ENCODE data around the gene ARPC4. TPM values are rescaled to one million over a fixed set of nuclear protein-coding genes. Genes with fewer than 3 reads are reported as not detected.
"Not testable (repeated sequence)": the region's sequence is repeated elsewhere in the genome, so short reads cannot be mapped to it uniquely, and the experiment has no call there.

Gene ARPC4
- total RNA-seq, 1 experiment from 2014 or later, result 87.4 TPM

GRCh38 chr3:9841015-9841414, 48.1 kb downstream of the ARPC4 start:
- no peaks in the 10 kb centered on the region for H3K27me3 ChIP-seq
- H3K36me3 ChIP-seq, result peaks cover 11% of the 10 kb centered on the region; the same call in 1 of the 2 replicates
- no peak for DNase-seq
- H3K9me3 ChIP-seq (replicated peaks), result no peaks in the 10 kb centered on the region
- H3K4me3 ChIP-seq, result no peak overlapping the region
- 0 out of 2 replicates have a peak, but pooled peaks cover 3% of the 10 kb centered on the region for H3K4me1 ChIP-seq
- no peak overlapping the region for H3K27ac ChIP-seq

GRCh38 chr3:9843715-9844438, 51.0 kb downstream of the ARPC4 start, which contains the start of gene RPUSD3:
Gene RPUSD3 (minus strand): TSS chr3:9844008. CDS start chr3:9843990, 18 bp downstream.
- peak; percentile 95 to 97 for DNase-seq
- peaks cover 3% of the 10 kb centered on the region; the same call in 1 of the 2 replicates for H3K4me1 ChIP-seq
- peak within 1 kb of the TSS; percentile 88 for H3K4me3 ChIP-seq
- no peaks in the 10 kb centered on the region for H3K27me3 ChIP-seq
- peak within 1 kb of the TSS; percentile 23; the same call in 1 of the 2 replicates for H3K27ac ChIP-seq
- H3K9me3 ChIP-seq (replicated peaks), result no peaks in the 10 kb centered on the region
- peaks cover 11% of the 10 kb centered on the region; the same call in 1 of the 2 replicates for H3K36me3 ChIP-seq

GRCh38 chr3:9846231-9846630, 53.3 kb downstream of the ARPC4 start:
- Histone ChIP-seq H3K27ac (no peak overlapping the region), H3K27me3 (no peaks in the 10 kb centered on the region), H3K36me3 (peaks cover 6% of the 10 kb centered on the region; the same call in 1 of the 2 replicates), H3K9me3 (replicated peaks) (no peaks in the 10 kb centered on the region), H3K4me3 (no peak overlapping the region), H3K4me1 (peaks cover 3% of the 10 kb centered on the region; the same call in 1 of the 2 replicates)
- DNase-seq, result no peak

- Histone ChIP-seq H3K9me3 (replicated peaks) (no peaks in the 10 kb centered on the region), H3K4me1 (peaks cover 3% of the 10 kb centered on the region; the same call in 1 of the 2 replicates), H3K27ac (no peak overlapping the region), H3K36me3 (no peaks in the 10 kb centered on the region), H3K4me3 (no peak overlapping the region), H3K27me3 (no peaks in the 10 kb centered on the region)
- no peak for DNase-seq
Measured at GRCh38 chr3:9846931-9847488, 54.1 kb downstream of the ARPC4 start.

- DNase-seq, H3K4me1 ChIP-seq: not testable (repeated sequence)
Measured at GRCh38 chr3:9847870-9848269, 55.0 kb downstream of the ARPC4 start.

GRCh38 chr3:9848860-9849259, 56.0 kb downstream of the ARPC4 start:
- H3K4me3 ChIP-seq; H3K27me3 ChIP-seq; H3K4me1 ChIP-seq; H3K27ac ChIP-seq; H3K36me3 ChIP-seq; H3K9me3 ChIP-seq (replicated peaks): not testable (repeated sequence)
- peak in 1 of 2 experiments; percentile 48 for DNase-seq

More at GRCh38 chr3:9847870-9848269, 55.0 kb downstream of the ARPC4 start:
- not testable (repeated sequence) for H3K9me3 ChIP-seq (replicated peaks); H3K4me3 ChIP-seq; H3K27ac ChIP-seq; H3K36me3 ChIP-seq; H3K27me3 ChIP-seq

GRCh38 chr3:9851383-9851782, 58.5 kb downstream of the ARPC4 start:
- not testable (repeated sequence) for H3K4me3 ChIP-seq; H3K27ac ChIP-seq; H3K36me3 ChIP-seq; H3K9me3 ChIP-seq (replicated peaks); H3K27me3 ChIP-seq; DNase-seq
- H3K4me1 ChIP-seq, result peaks cover 11% of the 10 kb centered on the region; the same call in 1 of the 2 replicates

- H3K9me3 ChIP-seq (replicated peaks); H3K36me3 ChIP-seq; H3K4me3 ChIP-seq; DNase-seq; H3K27ac ChIP-seq; H3K27me3 ChIP-seq: not testable (repeated sequence)
- peaks cover 11% of the 10 kb centered on the region; the same call in 1 of the 2 replicates for H3K4me1 ChIP-seq
Measured at GRCh38 chr3:9851926-9852325, 59.0 kb downstream of the ARPC4 start.

- no peaks in the 10 kb centered on the region for H3K27me3 ChIP-seq
- no peaks in the 10 kb centered on the region for H3K9me3 ChIP-seq (replicated peaks)
- H3K36me3 ChIP-seq, result no peaks in the 10 kb centered on the region
- H3K27ac ChIP-seq, result no peak overlapping the region
- no peak for DNase-seq
- peaks cover 11% of the 10 kb centered on the region; the same call in 1 of the 2 replicates for H3K4me1 ChIP-seq
- H3K4me3 ChIP-seq, result no peak overlapping the region
Measured at GRCh38 chr3:9852528-9852927, 59.6 kb downstream of the ARPC4 start.

- peaks cover 11% of the 10 kb centered on the region; the same call in 1 of the 2 replicates for H3K4me1 ChIP-seq
- not testable (repeated sequence) for H3K27ac ChIP-seq; H3K9me3 ChIP-seq (replicated peaks); H3K36me3 ChIP-seq; H3K27me3 ChIP-seq; H3K4me3 ChIP-seq
- DNase-seq, result peak; percentile 27 to 50
Measured at GRCh38 chr3:9854291-9854940, 61.5 kb downstream of the ARPC4 start.

- Histone ChIP-seq H3K27me3 (no peaks in the 10 kb centered on the region), H3K9me3 (replicated peaks) (no peaks in the 10 kb centered on the region), H3K36me3 (no peaks in the 10 kb centered on the region), H3K27ac (no peak overlapping the region), H3K4me3 (no peak overlapping the region), H3K4me1 (peaks cover 11% of the 10 kb centered on the region; the same call in 1 of the 2 replicates)
- no peak for DNase-seq
Measured at GRCh38 chr3:9855594-9855993, 62.7 kb downstream of the ARPC4 start.

Other genes with a start within 250 kb of the ARPC4 start
- gene LHFPL4, start 239.3 kb upstream of the ARPC4 start, total RNA-seq (2014; rRNA removed; shearing (Covaris generic)), result not detected in 2 replicates
- gene MTMR14, start 143.6 kb upstream of the ARPC4 start, total RNA-seq (2014; rRNA removed; shearing (Covaris generic)), result 21.2 and 21.7 TPM in 2 replicates
- gene CPNE9, start 89.2 kb upstream of the ARPC4 start, total RNA-seq (2014; rRNA removed; shearing (Covaris generic)), result 0.06 TPM in 1 of 2 replicates, not detected in the other
- gene BRPF1, start 61.3 kb upstream of the ARPC4 start, total RNA-seq (2014; rRNA removed; shearing (Covaris generic)), result 22.0 and 23.4 TPM in 2 replicates
- gene OGG1, start 43.1 kb upstream of the ARPC4 start, total RNA-seq (2014; rRNA removed; shearing (Covaris generic)), result 32.2 and 35.0 TPM in 2 replicates
- gene CAMK1, start 23.1 kb upstream of the ARPC4 start, total RNA-seq (2014; rRNA removed; shearing (Covaris generic)), result 5.8 TPM in 2 replicates
- 58.5 and 59.3 TPM in 2 replicates for gene TADA3, start 609 bp upstream of the ARPC4 start, total RNA-seq (2014; rRNA removed; shearing (Covaris generic))
- gene TTLL3, start 17.2 kb downstream of the ARPC4 start, total RNA-seq (2014; rRNA removed; shearing (Covaris generic)), result 7.0 and 14.9 TPM in 2 replicates
- gene RPUSD3, start 50.9 kb downstream of the ARPC4 start, total RNA-seq (2014; rRNA removed; shearing (Covaris generic)), result 30.0 and 34.0 TPM in 2 replicates
- not detected in 2 replicates for gene CIDEC, start 87.2 kb downstream of the ARPC4 start, total RNA-seq (2014; rRNA removed; shearing (Covaris generic))
- gene JAGN1, start 97.5 kb downstream of the ARPC4 start, total RNA-seq (2014; rRNA removed; shearing (Covaris generic)), result 40.3 and 41.0 TPM in 2 replicates
- 0.05 and 0.12 TPM in 2 replicates for gene IL17RE, start 109.8 kb downstream of the ARPC4 start, total RNA-seq (2014; rRNA removed; shearing (Covaris generic))
- 4.0 and 6.8 TPM in 2 replicates for gene IL17RC, start 124.0 kb downstream of the ARPC4 start, total RNA-seq (2014; rRNA removed; shearing (Covaris generic))
- gene CRELD1, start 140.8 kb downstream of the ARPC4 start, total RNA-seq (2014; rRNA removed; shearing (Covaris generic)), result 8.1 and 8.3 TPM in 2 replicates
- 1.3 and 2.1 TPM in 2 replicates for gene PRRT3, start 159.3 kb downstream of the ARPC4 start, total RNA-seq (2014; rRNA removed; shearing (Covaris generic))
- 68.5 and 68.9 TPM in 2 replicates for gene EMC3, start 193.8 kb downstream of the ARPC4 start, total RNA-seq (2014; rRNA removed; shearing (Covaris generic))
- gene FANCD2, start 233.4 kb downstream of the ARPC4 start, total RNA-seq (2014; rRNA removed; shearing (Covaris generic)), result 31.1 and 39.0 TPM in 2 replicates